ENCODE data around the gene TGIF2LX. TPM values are rescaled to one million over a fixed set of nuclear protein-coding genes. Genes with fewer than 3 reads are reported as not detected.
"Not testable (repeated sequence)": the region's sequence is repeated elsewhere in the genome, so short reads cannot be mapped to it uniquely, and the experiment has no call there.

TGIF2LX gene
- not detected for total RNA-seq

DNA sequence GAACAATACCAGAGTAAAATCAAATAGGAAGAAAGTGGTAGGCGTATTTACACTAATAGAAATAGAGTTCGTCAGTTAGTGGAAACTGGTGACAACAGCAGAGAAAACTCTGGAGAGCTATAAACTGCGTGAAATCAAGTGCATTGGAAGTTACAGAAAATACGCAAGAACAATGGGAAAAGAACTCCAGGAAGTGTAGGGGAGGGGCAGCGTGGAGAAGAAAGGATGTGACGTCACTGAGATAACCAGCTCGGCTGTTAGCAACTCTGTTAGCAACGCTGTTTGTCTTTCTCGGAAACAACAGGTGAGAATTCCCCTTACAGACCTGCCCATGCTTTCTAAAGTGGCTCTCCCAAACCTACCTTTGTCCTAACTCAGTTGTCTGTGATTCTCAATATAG is at the start of gene TGIF2LX:
Gene TGIF2LX (plus strand): TSS at position 244 of the 400 bp plus-strand sequence. CDS start 178 bp downstream, outside the sequence.
- WGBS, 2 donors: 77 to 82% methylated on average over 9 of the region's 9 CpGs
- not testable (repeated sequence) for H3K27ac ChIP-seq

DNA sequence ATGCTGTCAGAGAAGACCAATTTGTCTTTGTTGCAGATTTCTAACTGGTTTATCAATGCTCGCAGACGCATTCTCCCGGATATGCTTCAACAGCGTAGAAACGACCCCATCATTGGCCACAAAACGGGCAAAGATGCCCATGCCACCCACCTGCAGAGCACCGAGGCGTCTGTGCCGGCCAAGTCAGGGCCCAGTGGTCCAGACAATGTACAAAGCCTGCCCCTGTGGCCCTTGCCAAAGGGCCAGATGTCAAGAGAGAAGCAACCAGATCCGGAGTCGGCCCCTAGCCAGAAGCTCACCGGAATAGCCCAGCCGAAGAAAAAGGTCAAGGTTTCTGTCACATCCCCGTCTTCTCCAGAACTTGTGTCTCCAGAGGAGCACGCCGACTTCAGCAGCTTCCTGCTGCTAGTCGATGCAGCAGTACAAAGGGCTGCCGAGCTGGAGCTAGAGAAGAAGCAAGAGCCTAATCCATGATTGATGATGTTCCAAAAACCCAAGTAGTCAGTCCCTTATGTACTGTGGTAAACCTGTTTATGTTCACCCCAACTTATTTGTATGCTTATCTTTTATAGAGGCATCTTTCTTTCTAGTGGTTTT is 728 bp downstream of the TGIF2LX start:
- H3K9me3 ChIP-seq; H3K4me1 ChIP-seq; H3K27me3 ChIP-seq; H3K4me3 ChIP-seq; H3K27ac ChIP-seq; DNase-seq (ENCODE audit: low spot score in 2 of 2); H3K36me3 ChIP-seq: not testable (repeated sequence)
- WGBS, 2 donors: 83 to 90% methylated on average over 10 to 18 of the region's 18 CpGs

More for the DNA sequence above, at the start of gene TGIF2LX:
- H3K4me1 ChIP-seq; H3K9me3 ChIP-seq; H3K36me3 ChIP-seq; DNase-seq (ENCODE audit: low spot score in 2 of 2); H3K4me3 ChIP-seq; H3K27me3 ChIP-seq: not testable (repeated sequence)

DNA sequence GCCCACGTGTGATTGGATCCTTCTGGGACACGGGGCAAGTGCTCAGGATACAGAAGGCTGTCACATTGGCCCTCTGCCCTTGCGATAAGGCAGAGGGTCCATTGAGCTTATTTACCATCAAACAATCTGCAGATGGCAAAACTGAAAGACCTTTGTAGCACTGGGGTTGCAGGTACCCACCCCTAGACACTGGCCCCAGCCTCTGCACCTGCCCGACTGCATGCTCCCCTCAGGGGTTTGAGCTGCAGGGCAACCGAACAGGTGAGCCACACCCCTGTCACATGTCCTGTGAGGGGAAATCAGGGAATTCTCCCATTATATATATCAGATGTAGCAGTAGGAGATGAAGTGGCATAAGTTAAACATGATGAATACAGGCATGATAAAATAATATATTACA is 21.4 kb downstream of the TGIF2LX start:
- 67 to 87% methylated on average over 2 to 5 of the region's 5 CpGs for WGBS, 2 donors
- H3K27me3 ChIP-seq; H3K9me3 ChIP-seq; H3K36me3 ChIP-seq; H3K4me1 ChIP-seq; H3K4me3 ChIP-seq; H3K27ac ChIP-seq; DNase-seq (ENCODE audit: low spot score in 2 of 2): not testable (repeated sequence)

DNA sequence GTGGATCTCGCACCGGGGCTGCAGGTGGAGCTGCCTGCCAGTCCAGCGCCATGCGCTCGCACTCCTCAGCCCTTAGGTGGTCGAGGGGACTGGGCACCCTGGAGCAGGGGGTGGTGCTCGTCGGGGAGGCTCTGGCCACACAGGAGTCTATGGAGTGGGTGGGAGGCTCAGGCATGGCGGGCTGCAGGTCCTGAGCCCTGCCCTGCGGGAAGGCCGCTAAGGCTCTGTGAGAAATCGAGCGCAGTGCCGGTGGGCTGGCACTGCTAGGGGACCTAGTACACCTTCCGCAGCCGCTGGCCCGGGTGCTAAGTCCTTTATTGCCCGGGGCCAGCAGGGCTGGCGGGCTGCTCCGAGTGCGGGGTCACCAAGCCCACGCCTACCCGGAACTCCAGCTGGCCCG is 43.9 kb downstream of the TGIF2LX start:
- H3K4me1 ChIP-seq; H3K27me3 ChIP-seq; H3K4me3 ChIP-seq; DNase-seq (ENCODE audit: low spot score in 2 of 2); H3K27ac ChIP-seq; H3K36me3 ChIP-seq; H3K9me3 ChIP-seq: not testable (repeated sequence)
- 86% methylated on average over 12 of the region's 24 CpGs; no CpG with 5 or more reads in 1 of the 2 donors for WGBS, 2 donors
